Measurements from ENCODE around the gene CCDC28A.

DNA sequence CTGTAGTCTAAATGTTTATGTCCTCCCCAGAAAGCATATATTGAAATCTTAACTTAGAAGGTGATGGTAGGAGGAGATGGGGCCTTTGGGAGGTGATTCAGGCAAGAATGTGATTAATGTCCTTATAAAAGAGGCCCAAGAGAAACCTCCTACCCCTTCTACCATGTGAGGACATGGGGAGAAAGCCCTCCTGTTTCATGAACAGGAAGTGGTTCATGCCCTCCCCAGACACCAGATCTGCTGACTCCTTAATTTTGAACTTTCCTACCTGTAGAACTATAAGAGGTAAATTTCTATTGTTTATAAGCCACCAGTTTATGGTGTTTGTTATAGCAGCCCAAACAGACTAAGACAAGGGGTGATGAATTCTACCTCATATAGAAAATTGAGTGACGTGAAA lies 13.6 kb downstream of the CCDC28A start:
- TF ChIP-seq GATA2 (IDR thresholded peaks at IDR 0.05; ENCODE audit: low read depth, low read length) (no peak), GATA3 (IDR thresholded peaks at IDR 0.05; ENCODE audit: low read depth, low read length) (no peak)

Measured in SH-SY5Y (cell line).